ENCODE measurements around the gene SRP19. TPM values are rescaled to one million over a fixed set of nuclear protein-coding genes. Genes with fewer than 3 reads are reported as not detected.

Gene SRP19
- total RNA-seq, 2 donors from 2014 or later: 65.4 to 65.7 TPM

GRCh38 chr5:112880219-112880964, 19.3 kb downstream of the SRP19 start:
- peaks cover 4% of the 10 kb centered on the region for H3K4me1 Mint-ChIP-seq
- H3K4me3 Mint-ChIP-seq: no peak overlapping the region
- H3K9me3 Mint-ChIP-seq: no peaks in the 10 kb centered on the region
- WGBS, 2 experiments (ENCODE audit: insufficient coverage in 1 of 2, insufficient read length in 1 of 2): 98 to 100% methylated on average over 2 of the region's 2 CpGs
- no peaks in the 10 kb centered on the region for H3K27me3 Mint-ChIP-seq (ENCODE audit: insufficient read depth)
- TF ChIP-seq CTCF (conservative IDR thresholded peaks at IDR 0.05): no peak
- H3K36me3 ChIP-seq (ENCODE audit: control insufficient read depth, insufficient read depth, low read length): peaks cover 83% of the 10 kb centered on the region
- DNase-seq: no peak
- H3K36me3 Mint-ChIP-seq (ENCODE audit: low read depth): peaks cover 26% of the 10 kb centered on the region
- no peaks in the 10 kb centered on the region for H3K9me3 ChIP-seq (ENCODE audit: control insufficient read depth, low read length)
- H3K27ac ChIP-seq (ENCODE audit: low read depth, low read length): no peak overlapping the region
- no peak overlapping the region for H3K27ac Mint-ChIP-seq
- no peak overlapping the region for H3K4me3 ChIP-seq (ENCODE audit: low read length)
- no peaks in the 10 kb centered on the region for H3K27me3 ChIP-seq (ENCODE audit: control insufficient read depth, insufficient read depth, low read length, poor library complexity, severe bottlenecking)
- H3K9ac ChIP-seq (ENCODE audit: extremely low read depth, low read length, poor library complexity, severe bottlenecking): no peak overlapping the region
- H3K4me1 ChIP-seq (ENCODE audit: control insufficient read depth, insufficient read depth, low read length): no peaks in the 10 kb centered on the region

GRCh38 chr5:112883192-112883591, 22.1 kb downstream of the SRP19 start:
- Mint-ChIP-seq H3K4me3 (no peak overlapping the region), H3K27ac (no peak overlapping the region), H3K4me1 (peaks cover 4% of the 10 kb centered on the region), H3K27me3 (ENCODE audit: insufficient read depth) (no peaks in the 10 kb centered on the region), H3K9me3 (no peaks in the 10 kb centered on the region), H3K36me3 (ENCODE audit: low read depth) (peaks cover 37% of the 10 kb centered on the region)
- no peak overlapping the region for H3K4me3 ChIP-seq (ENCODE audit: low read length)
- no peak overlapping the region for H3K9ac ChIP-seq (ENCODE audit: extremely low read depth, low read length, poor library complexity, severe bottlenecking)
- H3K9me3 ChIP-seq (ENCODE audit: control insufficient read depth, low read length): no peaks in the 10 kb centered on the region
- H3K36me3 ChIP-seq (ENCODE audit: control insufficient read depth, insufficient read depth, low read length): peaks cover 82% of the 10 kb centered on the region
- H3K27me3 ChIP-seq (ENCODE audit: control insufficient read depth, insufficient read depth, low read length, poor library complexity, severe bottlenecking): no peaks in the 10 kb centered on the region
- no peak for TF ChIP-seq CTCF (conservative IDR thresholded peaks at IDR 0.05)
- no peak for DNase-seq
- WGBS, 2 experiments (ENCODE audit: insufficient coverage in 1 of 2, insufficient read length in 1 of 2): 94 to 100% methylated on average over 1 to 2 of the region's 2 CpGs
- no peak overlapping the region for H3K27ac ChIP-seq (ENCODE audit: low read depth, low read length)
- H3K4me1 ChIP-seq (ENCODE audit: control insufficient read depth, insufficient read depth, low read length): no peaks in the 10 kb centered on the region

- Mint-ChIP-seq H3K36me3 (ENCODE audit: low read depth) (peaks cover 36% of the 10 kb centered on the region), H3K4me1 (no peaks in the 10 kb centered on the region), H3K27me3 (ENCODE audit: insufficient read depth) (no peaks in the 10 kb centered on the region), H3K27ac (no peak overlapping the region), H3K9me3 (no peaks in the 10 kb centered on the region), H3K4me3 (no peak overlapping the region)
- peaks cover 87% of the 10 kb centered on the region for H3K36me3 ChIP-seq (ENCODE audit: control insufficient read depth, insufficient read depth, low read length)
- H3K9ac ChIP-seq (ENCODE audit: extremely low read depth, low read length, poor library complexity, severe bottlenecking): no peak overlapping the region
- DNase-seq: no peak
- no peak overlapping the region for H3K4me3 ChIP-seq (ENCODE audit: low read length)
- H3K27me3 ChIP-seq (ENCODE audit: control insufficient read depth, insufficient read depth, low read length, poor library complexity, severe bottlenecking): no peaks in the 10 kb centered on the region
- WGBS, 2 experiments (ENCODE audit: insufficient coverage in 1 of 2, insufficient read length in 1 of 2): 95 to 100% methylated on average over 1 to 3 of the region's 3 CpGs
- no peak for TF ChIP-seq CTCF (conservative IDR thresholded peaks at IDR 0.05)
- H3K9me3 ChIP-seq (ENCODE audit: control insufficient read depth, low read length): no peaks in the 10 kb centered on the region
- no peaks in the 10 kb centered on the region for H3K4me1 ChIP-seq (ENCODE audit: control insufficient read depth, insufficient read depth, low read length)
- H3K27ac ChIP-seq (ENCODE audit: low read depth, low read length): no peak overlapping the region
Measured at GRCh38 chr5:112885001-112885400, 23.9 kb downstream of the SRP19 start.
